ENCODE results near the gene CUL7. TPM values are rescaled to one million over a fixed set of nuclear protein-coding genes. Genes with fewer than 3 reads are reported as not detected.

Gene CUL7
- total and polyA plus RNA-seq, 2 of the 8 experiments (the other 6 are each of a cell fraction or from before 2014, with no cell fraction given) = 10.8 to 15.0 TPM

- TF ChIP-seq RAD21 (IDR thresholded peaks at IDR 0.05 in 1 of 2, conservative IDR thresholded peaks at IDR 0.05 in 1 of 2; ENCODE audit: low read depth in 2 of 2, low read length in 2 of 2) (no peak), KDM4A (IDR thresholded peaks at IDR 0.05; ENCODE audit: low read depth, low read length, severe bottlenecking) (no peak), SP4 (IDR thresholded peaks at IDR 0.05; ENCODE audit: low read length) (no peak), JUND (IDR thresholded peaks at IDR 0.05; ENCODE audit: low read length) (no peak), SRF (IDR thresholded peaks at IDR 0.05; ENCODE audit: low read depth, low read length) (no peak), CEBPB (IDR thresholded peaks at IDR 0.05; ENCODE audit: low read depth, low read length) (no peak)
Observed at GRCh38 chr6:43091020-43091419, 37.4 kb upstream of the CUL7 start (continued).
